Neural crest cell (in vitro differentiated cells): ENCODE data around the gene CCDC14. TPM values are rescaled to one million over a fixed set of nuclear protein-coding genes. Genes with fewer than 3 reads are reported as not detected.

Experiments
- DNase-seq: peaks from one replicate; pipeline ENCODE4 v3.0.0; 2021; ENCODE audit warnings: low read depth, mixed read lengths, low spot score
- H3K27ac Mint-ChIP-seq: one replicate; pipeline ENCODE4 v1.8.0; 2021; ENCODE audit warnings: mild to moderate bottlenecking, mixed read lengths; ENCODE audit not compliant: unreplicated experiment
- H3K27me3 Mint-ChIP-seq: 2 replicates; pipeline ENCODE4 v1.8.0; 2021; ENCODE audit warnings: low read depth, mild to moderate bottlenecking, mixed read lengths
- H3K36me3 Mint-ChIP-seq: 2 replicates; pipeline ENCODE4 v1.8.0; 2021; ENCODE audit warnings: low read depth, mild to moderate bottlenecking, mixed read lengths
- H3K4me1 Mint-ChIP-seq: 2 replicates; pipeline ENCODE4 v1.8.0; 2021; ENCODE audit warnings: mixed read lengths
- H3K4me3 Mint-ChIP-seq: one replicate; pipeline ENCODE4 v1.8.0; 2021; ENCODE audit warnings: mild to moderate bottlenecking, mixed read lengths
- H3K9me3 Mint-ChIP-seq: 2 replicates; pipeline ENCODE4 v1.8.0; 2021; ENCODE audit warnings: mixed read lengths
- CTCF ChIP-seq: fragments of 200-600 bp; sonication (generic); conservative IDR thresholded peaks from 2 replicates; pipeline ENCODE4 v1.5.0; 2021; ENCODE audit warnings: antibody characterized with exemption, mild to moderate bottlenecking
- total RNA-seq: library from RNA; stranded (reverse); gene quantifications from 2 replicates; pipeline ENCODE4 v1.2.1, GENCODE V29; 2021

CCDC14 gene
- total RNA-seq, 1 donor from 2014 or later: 117 TPM

GRCh38 chr3:123941542-123941941 is 19.5 kb downstream of the CCDC14 start:
- Mint-ChIP-seq H3K4me3 (no peak overlapping the region), H3K4me1 (peaks cover 9% of the 10 kb centered on the region), H3K9me3 (no peaks in the 10 kb centered on the region), H3K36me3 (peaks cover 14% of the 10 kb centered on the region), H3K27me3 (no peaks in the 10 kb centered on the region), H3K27ac (no peak overlapping the region)
- no peak for TF ChIP-seq CTCF
- DNase-seq: no peak

- peaks cover 13% of the 10 kb centered on the region for H3K36me3 Mint-ChIP-seq
- no peak for TF ChIP-seq CTCF
- H3K4me3 Mint-ChIP-seq: no peak overlapping the region
- H3K9me3 Mint-ChIP-seq: no peaks in the 10 kb centered on the region
- no peak overlapping the region for H3K27ac Mint-ChIP-seq
- H3K27me3 Mint-ChIP-seq: no peaks in the 10 kb centered on the region
- peaks cover 9% of the 10 kb centered on the region for H3K4me1 Mint-ChIP-seq
- DNase-seq: no peak
Measured at GRCh38 chr3:123941121-123941520, 19.9 kb downstream of the CCDC14 start.

- no peak for TF ChIP-seq CTCF
- H3K27ac Mint-ChIP-seq: no peak overlapping the region
- no peak overlapping the region for H3K4me3 Mint-ChIP-seq
- DNase-seq: no peak
- H3K27me3 Mint-ChIP-seq: no peaks in the 10 kb centered on the region
- H3K9me3 Mint-ChIP-seq: no peaks in the 10 kb centered on the region
- peaks cover 9% of the 10 kb centered on the region for H3K4me1 Mint-ChIP-seq
- H3K36me3 Mint-ChIP-seq: peaks cover 12% of the 10 kb centered on the region
Measured at GRCh38 chr3:123939706-123940105, 21.3 kb downstream of the CCDC14 start.

GRCh38 chr3:123936400-123936799 is 24.6 kb downstream of the CCDC14 start:
- no peaks in the 10 kb centered on the region for H3K9me3 Mint-ChIP-seq
- no peak for TF ChIP-seq CTCF
- H3K27me3 Mint-ChIP-seq: no peaks in the 10 kb centered on the region
- DNase-seq: no peak
- H3K4me1 Mint-ChIP-seq: peaks cover 9% of the 10 kb centered on the region
- peaks cover 13% of the 10 kb centered on the region for H3K36me3 Mint-ChIP-seq
- no peak overlapping the region for H3K4me3 Mint-ChIP-seq
- no peak overlapping the region for H3K27ac Mint-ChIP-seq

- TF ChIP-seq CTCF: no peak
- H3K4me3 Mint-ChIP-seq: no peak overlapping the region
- no peak overlapping the region for H3K27ac Mint-ChIP-seq
- peaks cover 13% of the 10 kb centered on the region for H3K36me3 Mint-ChIP-seq
- H3K9me3 Mint-ChIP-seq: no peaks in the 10 kb centered on the region
- no peak for DNase-seq
- no peaks in the 10 kb centered on the region for H3K27me3 Mint-ChIP-seq
- peaks cover 9% of the 10 kb centered on the region for H3K4me1 Mint-ChIP-seq
Measured at GRCh38 chr3:123935830-123936229, 25.2 kb downstream of the CCDC14 start.

GRCh38 chr3:123934250-123934649 is 26.8 kb downstream of the CCDC14 start:
- H3K27me3 Mint-ChIP-seq: no peaks in the 10 kb centered on the region
- no peak overlapping the region for H3K27ac Mint-ChIP-seq
- H3K4me3 Mint-ChIP-seq: no peak overlapping the region
- peaks cover 14% of the 10 kb centered on the region for H3K36me3 Mint-ChIP-seq
- DNase-seq: no peak
- no peaks in the 10 kb centered on the region for H3K9me3 Mint-ChIP-seq
- H3K4me1 Mint-ChIP-seq: peaks cover 5% of the 10 kb centered on the region
- TF ChIP-seq CTCF: no peak
